GM19463 (cell line): ENCODE measurements around the gene CHKB.
"Not testable (repeated sequence)": the region's sequence is repeated elsewhere in the genome, so short reads cannot be mapped to it uniquely, and the experiment has no call there.

Source experiments
- ATAC-seq: cut with Tn5 transposase; IDR thresholded peaks from one replicate; pipeline ENCODE4 v1.9.1; 2021; ENCODE audit warnings: mild to moderate bottlenecking, moderate library complexity; ENCODE audit not compliant: unreplicated experiment

CHKB gene

GRCh38 chr22:50551160-50551752, 31.4 kb downstream of the CHKB start:
- ATAC-seq: no peak

- no peak for ATAC-seq
Observed at GRCh38 chr22:50550395-50550794, 32.3 kb downstream of the CHKB start.

GRCh38 chr22:50548921-50549790, 33.5 kb downstream of the CHKB start:
- ATAC-seq: no peak

- ATAC-seq: no peak
Observed at GRCh38 chr22:50548040-50548920, 34.4 kb downstream of the CHKB start.

GRCh38 chr22:50547263-50547985, 35.2 kb downstream of the CHKB start:
- no peak for ATAC-seq

GRCh38 chr22:50546326-50547262, 36.1 kb downstream of the CHKB start:
- ATAC-seq: no peak

GRCh38 chr22:50545522-50546325, 36.9 kb downstream of the CHKB start, which contains the start of gene KLHDC7B:
Gene KLHDC7B, plus strand, starts transcription at chr22:50545899. Its CDS starts 345 bp downstream, at chr22:50546244.
- no peak for ATAC-seq

- no peak for ATAC-seq
Observed at GRCh38 chr22:50544746-50545253, 37.8 kb downstream of the CHKB start.

GRCh38 chr22:50544078-50544745, 38.4 kb downstream of the CHKB start:
- no peak for ATAC-seq

- ATAC-seq: no peak
Observed at GRCh38 chr22:50542416-50542927, 40.2 kb downstream of the CHKB start.

GRCh38 chr22:50541667-50542026, 41.0 kb downstream of the CHKB start:
- not testable (repeated sequence) for ATAC-seq

GRCh38 chr22:50540381-50540780, 42.3 kb downstream of the CHKB start:
- ATAC-seq: no peak

GRCh38 chr22:50537765-50538164, 44.9 kb downstream of the CHKB start:
- no peak for ATAC-seq

GRCh38 chr22:50536226-50536625, 46.4 kb downstream of the CHKB start:
- no peak for ATAC-seq

- ATAC-seq: no peak
Observed at GRCh38 chr22:50535113-50535512, 47.5 kb downstream of the CHKB start.

- ATAC-seq: not testable (repeated sequence)
Observed at GRCh38 chr22:50533856-50534711, 48.6 kb downstream of the CHKB start.
